HepG2 (cell line): ENCODE measurements around the gene STUB1. TPM values are rescaled to one million over a fixed set of nuclear protein-coding genes. Genes with fewer than 3 reads are reported as not detected.
A peak's percentile ranks its signal among the peaks of the same experiment; 100 is the strongest.

Experiments used
- BCL6 ChIP-seq: IDR thresholded peaks from 2 replicates; pipeline ENCODE4 v1.6.1; 2016; ENCODE audit warnings: missing genetic modification reagents, missing compliant biosample characterization
- HMG20B ChIP-seq: conservative IDR thresholded peaks from 2 replicates; pipeline ENCODE4 v1.6.1; 2016; ENCODE audit warnings: missing genetic modification reagents, missing compliant biosample characterization
- HMGXB3 ChIP-seq: sonication (generic); formaldehyde crosslinking; IDR thresholded peaks from 2 replicates; pipeline ENCODE4 v1.4.0; 2020; ENCODE audit warnings: missing genetic modification reagents, borderline replicate concordance
- IKZF4 ChIP-seq: sonication (generic); formaldehyde crosslinking; IDR thresholded peaks from 2 replicates; pipeline ENCODE4 v1.5.1; 2020; ENCODE audit warnings: borderline replicate concordance, mild to moderate bottlenecking, low read depth, missing genetic modification reagents; ENCODE audit errors: not compliant biosample characterization
- MAFK ChIP-seq, 2 experiments: IDR thresholded peaks in 1 of 2; conservative IDR thresholded peaks in 1 of 2; 2 replicates each; pipeline ENCODE4 v1.6.1; 2011; ENCODE audit warnings: improper control_type of control experiment in 2 of 2, low read length in 2 of 2
- SP4 ChIP-seq: sonication (generic); formaldehyde crosslinking; IDR thresholded peaks from 2 replicates; pipeline ENCODE4 v1.8.1; 2023; ENCODE audit warnings: mild to moderate bottlenecking, missing genetic modification reagents
- ZBTB4 ChIP-seq: sonication (generic); formaldehyde crosslinking; IDR thresholded peaks from 2 replicates; pipeline ENCODE4 v1.4.0; 2020; ENCODE audit warnings: missing genetic modification reagents, mild to moderate bottlenecking, borderline replicate concordance
- ZBTB7B ChIP-seq: sonication (generic); formaldehyde crosslinking; IDR thresholded peaks from 2 replicates; pipeline ENCODE4 v1.4.0; 2020; ENCODE audit warnings: missing genetic modification reagents
- ZNF260 ChIP-seq: sonication (generic); formaldehyde crosslinking; IDR thresholded peaks from 2 replicates; pipeline ENCODE4 v1.4.0; 2020; ENCODE audit warnings: missing genetic modification reagents, low read depth, mild to moderate bottlenecking, borderline replicate concordance
- ZNF326 ChIP-seq: sonication (generic); formaldehyde crosslinking; IDR thresholded peaks from 2 replicates; pipeline ENCODE4 v1.4.0; 2020; ENCODE audit warnings: missing genetic modification reagents, borderline replicate concordance
- ZNF337 ChIP-seq: sonication (generic); formaldehyde crosslinking; IDR thresholded peaks from 2 replicates; pipeline ENCODE4 v1.5.1; 2020; ENCODE audit warnings: missing genetic modification reagents, low read depth, mild to moderate bottlenecking, borderline replicate concordance
- ZNF609 ChIP-seq: sonication (generic); formaldehyde crosslinking; IDR thresholded peaks from 2 replicates; pipeline ENCODE4 v1.4.0; 2020; ENCODE audit warnings: mild to moderate bottlenecking, missing genetic modification reagents, borderline replicate concordance
- ZNF878 ChIP-seq: sonication (generic); formaldehyde crosslinking; IDR thresholded peaks from 2 replicates; pipeline ENCODE4 v1.8.1; 2023; ENCODE audit warnings: mild to moderate bottlenecking, missing genetic modification reagents, moderate library complexity
- ZSCAN20 ChIP-seq: sonication (generic); formaldehyde crosslinking; IDR thresholded peaks from 2 replicates; pipeline ENCODE4 v1.4.0; 2020; ENCODE audit warnings: missing genetic modification reagents, mild to moderate bottlenecking, borderline replicate concordance
- polyA plus RNA-seq, 8 experiments: library from polyadenylated mRNA; depleted of rRNA in 3 of 8; stranded (reverse) in 7 of 8; unstranded in 1 of 8; fragments of >200 nt; fragmentation: Illumina TruSeq in 4 of 8; extraction: Trizol in 4 of 8; gene quantifications; 2 replicates each; pipeline versions ENCODE4 v1.2.1 to v1.2.3, GENCODE V29; 2011 to 2016; ENCODE audit warnings: low read depth in 4 of 8, missing spikeins in 1 of 8, mixed read lengths in 1 of 8; ENCODE audit not compliant: insufficient read depth in 1 of 8
- total RNA-seq, 5 experiments: library from RNA; depleted of rRNA; stranded (reverse); fragments of >200 nt; fragmentation: Illumina TruSeq; extraction: Trizol; gene quantifications; 2 replicates each; pipeline ENCODE4 v1.2.3, GENCODE V29; 2016; ENCODE audit warnings: low read depth in 1 of 5

The STUB1 gene
- total and polyA plus RNA-seq, 2 of the 13 experiments (the other 11 are each of a cell fraction or from before 2014, with no cell fraction given): 52.9 to 78.2 TPM

DNA sequence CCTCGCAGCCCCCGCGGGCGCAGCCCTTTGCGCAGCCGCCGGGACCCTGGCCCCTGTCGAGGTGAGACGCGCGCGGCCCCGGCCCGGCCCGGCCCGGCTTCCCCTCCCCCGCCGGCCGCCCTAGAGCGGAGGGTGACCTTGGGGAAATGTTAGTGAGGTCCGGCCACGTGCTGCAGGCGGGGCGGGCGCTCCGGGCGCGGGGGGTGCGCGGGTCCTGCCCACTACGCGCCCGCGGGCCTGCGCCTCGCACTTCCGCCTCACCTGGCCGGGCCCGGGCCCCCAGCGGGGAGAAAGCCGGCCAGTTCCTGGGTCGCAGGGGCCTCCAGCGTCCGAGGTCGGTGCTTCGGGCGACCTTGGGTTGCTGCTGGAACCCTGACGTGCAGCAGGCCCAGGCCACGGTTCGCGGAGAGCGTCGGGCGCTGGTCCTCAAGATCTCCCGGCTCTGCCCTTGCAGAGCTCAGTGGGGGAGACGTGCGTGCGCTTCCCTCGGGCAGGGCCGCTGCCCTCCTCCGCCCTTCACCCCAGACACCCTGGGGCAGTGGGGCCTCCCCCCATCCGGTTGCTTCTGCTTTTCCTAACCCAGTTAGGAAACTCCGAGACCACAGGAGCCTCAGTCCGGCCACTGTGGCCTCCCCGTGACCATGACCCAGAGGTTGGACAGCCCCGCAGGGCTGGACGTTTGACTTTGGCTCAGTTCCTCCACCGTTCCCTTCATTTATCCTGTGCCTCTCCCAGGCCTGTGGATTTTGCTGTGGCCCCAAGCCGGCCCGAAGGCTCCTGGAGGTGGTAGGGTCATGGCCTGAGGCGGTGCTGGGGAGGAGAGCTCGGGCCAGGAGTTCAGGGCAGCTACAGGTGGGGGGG is 37.8 kb upstream of the STUB1 start (continued):
- TF ChIP-seq HMGXB3 (no peak), ZBTB4 (peak; percentile 71; the same call in 1 of the 2 replicates), ZSCAN20 (CRISPR knock-in tag) (0 out of 2 replicates have a peak, but pooled peaks have one; percentile 69), ZNF878 (CRISPR knock-in tag) (no peak), MAFK (conservative IDR thresholded peaks at IDR 0.05 in 1 of 2, IDR thresholded peaks at IDR 0.05 in 1 of 2; ENCODE audit: low read length in 2 of 2) (no peak), ZNF326 (CRISPR knock-in tag) (no peak), ZNF260 (CRISPR knock-in tag) (no peak), HMG20B (CRISPR knock-in tag) (no peak), ZBTB7B (CRISPR knock-in tag) (peak; percentile 58; the same call in 1 of the 2 replicates), BCL6 (CRISPR knock-in tag) (peak; percentile 13; the same call in 1 of the 2 replicates), IKZF4 (no peak), SP4 (CRISPR knock-in tag) (no peak), ZNF609 (CRISPR knock-in tag) (peak; percentile 23; the same call in 1 of the 2 replicates), ZNF337 (CRISPR knock-in tag) (no peak)
